ENCODE results near the gene OPN1MW3.

Gene OPN1MW3

DNA sequence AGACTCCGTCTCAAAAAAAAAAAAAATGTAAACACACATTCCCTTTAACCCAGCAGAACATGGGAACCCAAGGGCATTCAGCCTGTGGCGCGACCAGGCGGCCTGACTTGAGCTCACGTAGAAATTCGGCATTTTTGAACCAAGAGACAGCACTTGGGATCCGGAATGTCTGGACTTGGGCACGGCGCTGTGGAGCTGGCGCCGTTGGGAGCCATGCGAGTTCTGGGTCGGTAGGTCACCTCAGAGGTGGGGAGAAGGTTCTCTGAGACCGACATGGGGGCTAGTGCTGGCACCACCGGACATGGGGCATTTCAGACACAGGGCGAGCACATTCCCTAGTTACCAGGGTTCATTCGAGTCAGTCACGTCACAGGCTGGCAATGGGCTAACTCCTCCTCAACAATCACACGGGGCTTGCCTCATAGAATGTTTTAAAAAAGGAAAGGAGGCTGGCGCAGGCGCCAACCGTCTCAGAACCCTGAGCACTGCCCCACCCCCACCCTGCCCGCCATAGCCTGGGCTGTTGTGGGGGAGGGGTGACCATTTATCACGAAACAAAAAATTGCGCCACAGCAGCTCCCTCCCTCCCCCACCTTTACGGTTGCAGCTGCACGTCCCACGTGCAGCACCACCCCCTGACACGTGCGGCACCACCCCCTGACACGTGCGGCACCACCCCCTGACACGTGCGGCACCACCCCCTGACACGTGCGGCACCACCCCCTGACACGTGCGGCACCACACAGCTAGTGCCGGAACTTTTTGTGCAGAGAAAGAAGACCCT, 37.6 kb downstream of the OPN1MW3 start, which contains the start of gene TEX28:
Gene TEX28, minus strand, starts transcription at position 334 of the 784 bp plus-strand sequence. CDS start 3,007 bp downstream, outside the sequence.
- H2AFZ ChIP-seq, result no peak within 1 kb of the TSS
- no peaks in the 10 kb centered on the region for H3K9me3 ChIP-seq (ENCODE audit: control insufficient read depth, low read length)
- H3K27me3 ChIP-seq (ENCODE audit: control insufficient read depth, insufficient read depth, low read length), result no peaks in the 10 kb centered on the region
- no peaks in the 10 kb centered on the region for H3K36me3 ChIP-seq (ENCODE audit: control insufficient read depth, insufficient read depth, low read length)
- no peak within 1 kb of the TSS for H3K9ac ChIP-seq
- H3K4me2 ChIP-seq (ENCODE audit: low read length), result no peak within 1 kb of the TSS
- no peak within 1 kb of the TSS for H3K4me3 ChIP-seq (ENCODE audit: low read depth, low read length)
- TF ChIP-seq, protein P1, sequence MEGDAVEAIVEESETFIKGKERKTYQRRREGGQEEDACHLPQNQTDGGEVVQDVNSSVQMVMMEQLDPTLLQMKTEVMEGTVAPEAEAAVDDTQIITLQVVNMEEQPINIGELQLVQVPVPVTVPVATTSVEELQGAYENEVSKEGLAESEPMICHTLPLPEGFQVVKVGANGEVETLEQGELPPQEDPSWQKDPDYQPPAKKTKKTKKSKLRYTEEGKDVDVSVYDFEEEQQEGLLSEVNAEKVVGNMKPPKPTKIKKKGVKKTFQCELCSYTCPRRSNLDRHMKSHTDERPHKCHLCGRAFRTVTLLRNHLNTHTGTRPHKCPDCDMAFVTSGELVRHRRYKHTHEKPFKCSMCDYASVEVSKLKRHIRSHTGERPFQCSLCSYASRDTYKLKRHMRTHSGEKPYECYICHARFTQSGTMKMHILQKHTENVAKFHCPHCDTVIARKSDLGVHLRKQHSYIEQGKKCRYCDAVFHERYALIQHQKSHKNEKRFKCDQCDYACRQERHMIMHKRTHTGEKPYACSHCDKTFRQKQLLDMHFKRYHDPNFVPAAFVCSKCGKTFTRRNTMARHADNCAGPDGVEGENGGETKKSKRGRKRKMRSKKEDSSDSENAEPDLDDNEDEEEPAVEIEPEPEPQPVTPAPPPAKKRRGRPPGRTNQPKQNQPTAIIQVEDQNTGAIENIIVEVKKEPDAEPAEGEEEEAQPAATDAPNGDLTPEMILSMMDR (IDR thresholded peaks at IDR 0.05), result no peak
- H3K27ac ChIP-seq, result no peak within 1 kb of the TSS
- no peaks in the 10 kb centered on the region for H3K79me2 ChIP-seq
- H3K4me1 ChIP-seq, result no peaks in the 10 kb centered on the region

DNA sequence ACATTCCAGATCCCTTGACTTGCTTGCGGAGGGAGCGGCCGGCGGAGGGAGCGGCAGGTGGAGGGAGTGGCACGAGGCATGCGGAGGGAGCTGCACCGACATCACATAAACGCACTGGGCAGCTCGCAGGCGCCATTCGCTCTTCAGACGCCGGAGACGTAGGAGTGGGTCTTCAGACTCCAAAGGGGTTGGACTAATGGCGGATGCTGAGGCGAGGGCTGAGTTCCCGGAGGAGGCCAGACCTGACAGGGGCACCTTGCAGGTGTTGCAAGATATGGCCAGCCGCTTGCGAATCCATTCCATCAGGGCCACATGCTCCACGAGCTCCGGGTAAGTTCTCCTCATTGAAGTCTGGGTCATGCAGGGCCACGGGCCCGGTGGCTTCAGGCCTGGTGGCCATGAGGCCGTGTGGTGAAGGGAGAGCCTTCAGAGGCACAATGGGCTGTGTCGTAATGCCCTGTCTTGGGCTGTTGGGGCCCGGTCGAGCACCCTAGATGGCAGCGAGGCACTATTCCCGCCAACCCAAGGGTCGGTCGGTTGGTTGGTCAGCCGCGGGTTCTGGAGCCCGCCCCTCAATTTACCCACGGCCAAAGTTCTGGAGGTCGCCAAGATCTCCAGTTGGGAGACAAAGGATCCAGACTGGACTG, 38.4 kb downstream of the OPN1MW3 start, which contains the start of gene TKTL1:
Gene TKTL1, plus strand, starts transcription at position 132 of the 647 bp plus-strand sequence. Its CDS starts 65 bp downstream, at position 197.
- Histone ChIP-seq H3K27me3 (ENCODE audit: control insufficient read depth, insufficient read depth, low read length) (no peaks in the 10 kb centered on the region), H2AFZ (no peak within 1 kb of the TSS), H3K4me3 (ENCODE audit: low read depth, low read length) (no peak within 1 kb of the TSS), H3K4me2 (ENCODE audit: low read length) (no peak within 1 kb of the TSS), H3K36me3 (ENCODE audit: control insufficient read depth, insufficient read depth, low read length) (no peaks in the 10 kb centered on the region), H3K4me1 (no peaks in the 10 kb centered on the region), H3K9me3 (ENCODE audit: control insufficient read depth, low read length) (no peaks in the 10 kb centered on the region), H3K79me2 (no peaks in the 10 kb centered on the region), H3K27ac (no peak within 1 kb of the TSS), H3K9ac (no peak within 1 kb of the TSS)
- TF ChIP-seq, protein P1 (IDR thresholded peaks at IDR 0.05), result no peak

DNA sequence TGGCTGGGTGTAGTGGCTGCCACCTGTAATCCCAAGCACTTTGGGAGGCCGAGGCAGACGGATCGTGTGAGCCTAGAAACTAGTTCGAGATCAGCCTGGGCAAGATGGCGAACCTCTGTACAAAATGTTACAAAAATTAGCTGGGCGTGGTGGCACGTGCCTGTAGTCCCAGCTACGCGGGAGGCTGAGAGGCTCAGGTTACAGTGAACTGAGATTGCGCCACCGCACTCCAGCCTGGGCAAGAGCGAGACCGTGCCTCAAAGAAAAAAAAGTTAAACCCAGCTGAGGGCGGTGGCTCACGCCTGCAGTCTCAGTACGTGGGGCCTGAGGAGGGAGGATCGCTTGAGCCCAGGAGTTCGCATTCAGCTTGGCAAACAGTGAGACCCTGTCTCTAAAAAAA, 39.3 kb downstream of the OPN1MW3 start:
- Histone ChIP-seq H3K9me3 (ENCODE audit: control insufficient read depth, low read length) (no peaks in the 10 kb centered on the region), H3K79me2 (no peaks in the 10 kb centered on the region), H3K9ac (no peak overlapping the region), H2AFZ (no peak overlapping the region), H3K4me1 (no peaks in the 10 kb centered on the region), H3K27ac (no peak overlapping the region), H3K4me3 (ENCODE audit: low read depth, low read length) (no peak overlapping the region), H3K36me3 (ENCODE audit: control insufficient read depth, insufficient read depth, low read length) (no peaks in the 10 kb centered on the region), H3K4me2 (ENCODE audit: low read length) (no peak overlapping the region), H3K27me3 (ENCODE audit: control insufficient read depth, insufficient read depth, low read length) (no peaks in the 10 kb centered on the region)
- TF ChIP-seq, protein P1 (IDR thresholded peaks at IDR 0.05), result no peak

DNA sequence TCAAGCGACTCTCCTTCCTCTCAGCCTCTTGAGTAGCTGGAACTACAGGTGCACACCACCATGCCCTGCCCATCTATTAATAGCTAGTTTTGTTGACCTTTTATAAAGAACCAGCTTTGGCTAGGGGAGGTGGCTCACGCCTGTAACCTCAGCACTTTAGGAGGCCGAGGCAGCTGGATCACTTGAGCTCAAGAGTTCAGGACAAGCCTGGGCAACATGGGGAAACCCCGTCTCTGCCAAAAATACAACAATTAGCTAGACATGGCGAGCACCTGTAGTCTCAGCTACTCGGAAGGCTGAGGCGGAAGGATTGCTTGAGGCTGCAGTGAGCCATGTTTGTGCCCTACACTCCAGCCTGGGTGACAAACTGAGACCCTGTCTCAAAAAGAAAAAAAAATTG, 40.9 kb downstream of the OPN1MW3 start:
- no peaks in the 10 kb centered on the region for H3K9me3 ChIP-seq (ENCODE audit: control insufficient read depth, low read length)
- no peaks in the 10 kb centered on the region for H3K36me3 ChIP-seq (ENCODE audit: control insufficient read depth, insufficient read depth, low read length)
- H3K27me3 ChIP-seq (ENCODE audit: control insufficient read depth, insufficient read depth, low read length), result no peaks in the 10 kb centered on the region
- H3K9ac ChIP-seq, result no peak overlapping the region
- H3K4me2 ChIP-seq (ENCODE audit: low read length), result no peak overlapping the region
- H2AFZ ChIP-seq, result no peak overlapping the region
- no peaks in the 10 kb centered on the region for H3K4me1 ChIP-seq
- no peak overlapping the region for H3K27ac ChIP-seq
- TF ChIP-seq, protein P1 (IDR thresholded peaks at IDR 0.05), result no peak
- no peak overlapping the region for H3K4me3 ChIP-seq (ENCODE audit: low read depth, low read length)
- no peaks in the 10 kb centered on the region for H3K79me2 ChIP-seq
